Measurements from ENCODE around the gene MRPL1.
"Not testable (repeated sequence)": the region's sequence is repeated elsewhere in the genome, so short reads cannot be mapped to it uniquely, and the experiment has no call there.

MRPL1 gene

DNA sequence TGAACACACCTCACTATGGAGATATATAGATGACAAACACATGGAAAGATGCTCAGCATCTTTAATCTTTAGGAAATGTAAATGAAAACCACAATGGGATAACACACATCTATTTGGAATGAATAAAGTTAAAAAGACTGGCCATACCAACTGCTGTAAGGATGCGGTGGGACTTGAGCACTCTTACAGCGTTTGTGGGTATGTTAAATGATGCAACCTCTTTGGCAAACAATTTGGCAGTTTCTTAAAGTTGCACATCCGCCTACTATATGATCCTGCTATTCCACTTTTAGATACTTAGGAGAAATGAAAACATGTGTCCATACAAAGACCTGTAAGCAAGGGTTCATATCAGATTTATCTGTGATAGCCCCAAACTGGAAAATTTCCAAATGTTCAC, 50.7 kb downstream of the MRPL1 start:
- DNase-seq (ENCODE audit: low spot score), result no peak

DNA sequence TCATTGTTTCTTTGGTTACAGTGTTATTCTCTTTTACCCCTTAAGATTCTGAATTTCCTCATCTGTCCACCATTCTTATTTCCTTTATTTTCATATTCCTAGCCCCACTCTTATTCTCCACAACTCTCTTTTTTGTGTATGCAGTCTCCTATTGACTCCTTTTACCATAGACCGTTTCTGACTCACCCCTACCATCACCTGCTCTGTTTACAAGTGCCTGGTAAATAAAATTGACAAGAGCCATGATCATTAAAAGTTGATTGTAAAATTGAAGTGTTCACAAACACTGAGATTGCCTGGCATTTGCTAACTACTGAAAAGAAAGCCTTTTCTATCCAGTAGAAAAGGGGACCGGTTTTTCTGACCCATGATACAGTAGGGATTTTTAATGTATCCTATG, 54.4 kb downstream of the MRPL1 start:
- DNase-seq (ENCODE audit: low spot score), result no peak

DNA sequence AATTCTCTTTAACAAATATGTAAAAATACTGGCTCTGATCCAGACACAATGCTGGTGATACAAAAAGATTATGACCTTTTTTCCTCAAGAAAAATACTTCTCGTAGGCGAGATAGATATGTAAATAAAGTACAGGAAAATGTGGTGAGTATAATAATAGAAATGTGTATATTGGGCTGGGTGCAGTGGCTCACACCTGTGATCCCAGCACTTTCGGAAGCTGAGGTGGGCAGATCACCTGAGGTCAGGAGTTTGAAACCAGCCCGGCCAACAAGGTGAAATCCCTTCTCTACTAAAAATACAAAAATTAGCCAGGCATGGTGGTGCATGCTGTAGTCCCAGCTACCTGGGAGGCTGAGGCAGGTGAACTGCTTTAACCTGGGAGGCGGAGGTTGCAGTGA, 55.0 kb downstream of the MRPL1 start:
- DNase-seq (ENCODE audit: low spot score), result no peak

DNA sequence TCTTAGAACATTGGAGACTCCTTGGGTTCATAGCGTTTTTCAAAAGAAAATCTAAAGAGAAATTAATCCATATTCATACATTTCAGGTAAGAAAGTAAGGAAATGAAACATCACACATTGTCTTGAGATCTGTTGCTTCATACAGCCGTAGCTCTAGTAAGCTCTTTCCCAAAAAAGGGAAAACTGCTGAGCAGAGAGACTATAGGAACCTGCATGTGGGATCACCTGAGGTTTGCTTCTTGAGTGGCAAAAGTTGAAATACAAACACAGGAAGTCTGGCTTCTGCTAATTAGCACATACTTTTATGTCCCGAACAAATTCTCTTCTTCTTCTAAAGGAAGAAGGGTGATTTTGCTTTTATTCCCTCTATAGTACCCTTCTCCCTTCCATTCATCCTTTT, 57.7 kb downstream of the MRPL1 start:
- DNase-seq (ENCODE audit: low spot score), result no peak

DNA sequence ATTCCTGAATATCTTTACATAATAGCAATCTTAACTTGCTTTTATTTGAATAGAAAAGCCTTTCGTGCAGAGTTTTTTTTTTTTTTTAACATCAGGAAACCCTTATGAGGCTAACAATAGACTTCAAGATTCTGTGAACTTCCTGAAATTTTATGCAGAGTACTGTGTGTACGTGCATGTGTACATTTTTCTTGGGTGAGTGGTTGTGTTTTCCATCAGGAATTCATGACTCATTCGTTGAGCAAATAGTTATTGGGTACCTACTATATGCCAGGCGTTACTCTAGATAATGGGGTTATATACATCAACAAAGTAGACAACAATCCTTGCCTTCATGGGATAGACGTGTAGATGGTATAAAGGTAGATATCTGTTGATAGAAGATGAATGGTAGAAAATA, 59.1 kb downstream of the MRPL1 start:
- no peak for DNase-seq (ENCODE audit: low spot score)

GRCh38 chr4:77922158-77923094, 59.8 kb downstream of the MRPL1 start:
- no peak for DNase-seq (ENCODE audit: low spot score)

- DNase-seq (ENCODE audit: low spot score), result no peak
These were observed 65.6 kb downstream of the MRPL1 start for GRCh38 chr4:77927991-77928925.

- DNase-seq (ENCODE audit: low spot score), result no peak
These were observed 67.6 kb downstream of the MRPL1 start for GRCh38 chr4:77930154-77930639.

DNA sequence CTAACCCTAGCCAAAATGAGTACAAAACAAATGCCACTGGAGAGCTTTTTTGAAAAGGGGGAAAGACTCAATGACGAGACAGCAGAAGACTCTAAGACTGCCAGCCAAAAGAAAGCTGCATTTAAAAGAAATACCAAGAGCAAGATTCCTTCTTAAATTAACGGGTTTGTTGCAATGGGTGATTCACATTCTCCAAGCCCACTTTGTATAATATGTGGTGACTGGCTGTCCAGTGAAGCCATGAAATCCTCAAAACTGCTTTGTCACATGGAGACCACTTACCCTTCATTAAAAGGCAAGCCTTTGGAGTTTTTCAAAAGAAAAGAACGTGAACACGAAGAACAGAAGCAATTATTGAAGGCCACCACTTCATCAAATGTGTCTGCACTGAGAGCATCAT, 68.2 kb downstream of the MRPL1 start:
- no peak for DNase-seq (ENCODE audit: low spot score)

DNA sequence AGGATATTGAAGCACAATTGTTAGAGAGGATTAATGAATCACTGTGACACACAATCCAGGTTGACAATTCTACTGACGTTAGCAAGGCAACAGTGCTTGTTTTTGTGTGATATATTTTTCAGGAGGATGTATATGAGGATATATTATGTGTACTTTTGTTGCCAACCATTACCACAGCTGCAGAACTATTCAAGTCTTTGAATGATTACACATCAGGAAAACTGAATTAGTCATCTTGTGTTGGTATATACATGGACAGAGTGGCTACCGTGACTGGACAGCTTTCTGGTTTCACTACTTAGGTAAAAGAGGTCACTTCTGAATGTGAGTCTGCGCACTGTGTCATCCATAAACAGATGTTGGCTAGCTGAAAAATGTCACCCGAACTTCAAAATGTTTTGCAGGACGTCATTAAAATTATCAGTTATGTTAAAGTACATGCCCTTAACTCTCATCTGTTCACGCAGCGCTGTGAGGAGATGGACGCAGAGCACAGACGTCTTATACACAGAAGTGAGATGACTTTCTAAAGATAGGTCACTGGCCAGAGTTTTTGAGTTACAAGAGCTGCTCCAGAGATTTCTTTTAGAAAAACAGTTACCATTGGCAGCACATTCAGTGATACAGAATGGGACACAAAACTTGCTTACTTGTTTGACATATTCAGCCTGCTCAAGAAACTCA, 69.0 kb downstream of the MRPL1 start:
- DNase-seq (ENCODE audit: low spot score), result no peak

- DNase-seq (ENCODE audit: low spot score), result no peak
These were observed 75.9 kb downstream of the MRPL1 start for GRCh38 chr4:77938560-77938959.

GRCh38 chr4:77945929-77946328, 83.3 kb downstream of the MRPL1 start:
- not testable (repeated sequence) for DNase-seq (ENCODE audit: low spot score)

DNA sequence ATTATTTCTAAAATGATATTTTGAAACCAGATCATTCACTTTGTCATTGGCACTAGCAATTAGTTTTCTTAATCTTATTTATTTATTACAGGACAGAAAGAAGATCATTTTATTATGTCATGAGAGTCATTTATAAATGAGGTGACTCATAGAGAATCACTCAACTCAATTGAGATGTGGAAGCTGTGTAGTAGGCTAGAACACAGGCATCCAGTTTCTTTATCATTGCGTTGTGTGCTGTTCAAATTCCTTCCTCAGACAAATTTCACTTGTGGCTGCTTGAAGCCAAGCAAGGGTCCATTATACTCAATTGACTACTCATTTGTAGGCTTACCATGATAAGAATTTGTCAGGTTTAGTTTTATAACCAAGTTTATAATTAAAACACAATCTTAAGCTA, 87.6 kb downstream of the MRPL1 start:
- no peak for DNase-seq (ENCODE audit: low spot score)

DNA sequence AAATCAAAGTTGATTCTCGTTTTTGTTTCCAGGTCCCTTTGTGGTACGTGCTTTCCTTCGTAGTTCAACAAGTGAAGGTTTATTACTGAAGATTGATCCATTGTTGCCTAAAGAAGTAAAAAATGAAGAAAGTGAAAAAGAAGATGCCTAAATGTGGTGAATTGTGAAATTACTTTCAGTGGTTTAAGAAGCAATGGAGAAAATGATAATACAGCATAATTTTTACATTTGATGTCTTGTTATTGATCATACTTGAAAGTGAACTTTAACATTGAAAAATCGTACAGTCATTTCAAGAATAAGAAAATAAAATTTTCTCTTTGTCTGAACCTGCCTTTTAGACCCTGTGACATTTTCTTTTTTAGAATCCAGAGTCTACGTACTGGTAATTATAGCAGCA, 89.8 kb downstream of the MRPL1 start:
- DNase-seq (ENCODE audit: low spot score), result no peak

DNA sequence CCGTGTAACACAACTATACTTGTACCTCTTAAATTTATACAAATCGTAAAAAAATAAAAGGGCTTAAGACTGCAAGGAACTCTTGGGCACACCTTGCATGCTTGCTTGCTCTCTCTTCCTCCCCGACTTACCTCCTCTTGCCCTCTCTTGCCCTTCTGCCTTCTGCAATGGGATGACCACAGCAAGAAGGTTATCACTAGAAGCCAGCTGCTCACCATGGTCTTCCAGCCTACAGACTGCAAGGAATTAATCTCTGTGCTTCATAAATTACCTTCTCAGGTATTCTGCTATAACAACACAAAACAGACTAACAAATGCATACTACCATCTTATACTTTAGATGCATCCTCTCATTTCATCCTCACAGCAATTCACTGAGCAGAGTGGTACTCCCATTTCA, 92.1 kb downstream of the MRPL1 start:
- no peak for DNase-seq (ENCODE audit: low spot score)

GRCh38 chr4:77956917-77957316, 94.3 kb downstream of the MRPL1 start:
- no peak for DNase-seq (ENCODE audit: low spot score)

DNA sequence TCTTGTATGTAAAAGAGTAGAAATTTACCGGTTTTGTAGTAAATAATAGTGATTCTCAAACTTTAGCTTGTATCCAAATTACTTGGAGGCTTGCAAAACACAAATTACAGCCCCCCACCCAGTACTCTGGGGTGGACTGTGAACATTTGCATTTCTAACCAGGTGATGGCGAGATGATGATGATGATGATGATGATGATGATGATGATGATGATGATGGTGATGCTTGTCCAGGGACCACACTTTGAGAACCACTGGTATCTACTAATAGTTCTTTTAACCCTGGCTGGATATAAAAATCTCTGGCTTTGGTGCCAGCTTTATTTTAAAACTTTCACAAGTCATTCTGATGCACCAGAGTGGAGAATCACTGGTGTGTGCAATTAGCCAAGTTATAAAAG, 96.3 kb downstream of the MRPL1 start:
- DNase-seq (ENCODE audit: low spot score), result no peak

DNA sequence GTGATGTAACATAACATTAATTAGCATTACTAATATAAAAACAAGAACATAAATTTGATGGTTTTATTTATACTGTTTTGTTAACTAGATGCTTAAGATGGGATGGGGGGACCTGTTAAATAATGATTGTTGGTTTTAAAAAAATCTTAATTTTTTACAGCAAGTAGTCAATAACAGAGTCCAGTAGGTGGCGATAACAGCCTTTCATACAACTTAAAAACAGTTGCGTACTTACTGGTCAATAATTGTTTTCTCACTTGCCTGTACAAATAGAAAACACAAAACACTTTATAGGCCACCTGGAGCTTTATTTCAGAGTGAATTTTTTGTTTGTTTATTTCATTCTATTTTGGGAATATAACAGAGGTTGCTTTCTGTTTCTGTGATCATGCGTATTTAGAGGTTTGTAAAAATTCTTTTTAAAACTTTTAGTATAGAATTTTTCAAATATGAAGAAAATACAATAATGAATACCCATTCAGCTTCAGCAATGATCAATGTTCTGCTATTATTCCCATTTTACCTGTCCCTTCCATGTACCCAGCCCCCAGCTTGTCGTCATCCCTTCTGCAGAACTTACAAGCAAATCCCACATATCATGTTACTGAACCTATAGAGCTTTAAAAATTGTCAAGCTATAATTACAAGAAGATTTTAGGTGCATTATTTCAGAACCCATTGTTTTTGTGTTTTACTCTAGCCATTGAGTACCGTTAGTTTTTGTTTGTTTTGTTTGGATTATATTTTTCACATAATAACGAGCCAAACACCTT, 97.1 kb downstream of the MRPL1 start:
- peak; percentile 28 for DNase-seq (ENCODE audit: low spot score)

DNA sequence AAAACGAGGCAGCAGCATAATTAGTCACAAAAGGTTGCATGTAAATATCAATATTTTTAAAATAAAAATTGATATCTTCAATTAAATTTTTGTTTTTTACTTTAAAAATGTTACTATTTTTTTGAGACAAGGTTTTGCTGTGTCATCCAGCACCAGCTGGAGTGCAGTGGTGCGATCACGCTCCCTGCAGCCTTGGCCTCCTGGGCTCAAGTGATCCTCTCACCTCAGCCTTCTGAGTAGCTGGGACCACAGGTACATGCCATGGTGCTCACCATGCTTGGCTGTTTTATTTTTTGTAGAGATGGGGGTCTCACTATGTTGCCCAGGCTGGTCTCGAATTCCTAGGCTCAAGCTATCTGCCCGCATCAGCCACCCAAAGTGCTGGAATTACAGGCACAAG, 97.7 kb downstream of the MRPL1 start:
- no peak for DNase-seq (ENCODE audit: low spot score)

DNA sequence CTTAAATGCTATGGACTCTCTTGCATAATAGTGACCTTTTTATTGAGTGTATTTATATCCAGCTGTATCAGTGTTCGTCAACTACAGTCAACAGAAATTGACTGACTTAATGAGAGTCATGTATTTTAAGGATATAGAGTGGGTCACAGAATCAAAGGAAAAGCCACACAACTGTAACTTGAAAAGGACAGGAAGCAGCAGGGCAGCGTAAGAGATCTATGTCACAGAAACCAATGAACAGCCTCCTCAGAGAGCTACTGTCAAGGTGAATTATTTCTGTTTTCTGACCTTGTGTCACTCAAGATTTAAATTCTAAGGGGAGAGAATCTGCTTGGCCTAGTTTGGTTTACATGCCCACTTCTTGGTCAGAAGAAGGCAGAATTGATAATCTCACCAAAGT, 100.4 kb downstream of the MRPL1 start:
- no peak for DNase-seq (ENCODE audit: low spot score)

DNA sequence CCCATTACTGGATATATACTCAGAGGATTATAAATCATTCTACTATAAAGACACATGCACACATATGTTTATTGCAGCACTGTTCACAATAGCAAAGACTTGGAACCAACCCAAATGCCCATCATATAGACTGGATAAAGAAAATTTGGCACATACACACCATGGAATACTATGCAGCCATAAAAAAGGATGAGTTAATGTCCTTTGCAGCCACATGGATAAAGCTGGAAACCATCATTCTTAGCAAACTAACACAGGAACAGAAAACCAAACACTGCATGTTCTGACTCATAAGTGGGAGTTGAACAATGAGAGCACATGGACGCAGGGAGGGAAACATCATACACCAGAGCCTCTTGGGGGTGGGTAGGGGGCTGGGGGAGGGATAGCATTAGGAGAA, 111.0 kb downstream of the MRPL1 start:
- DNase-seq (ENCODE audit: low spot score), result not testable (repeated sequence)

Data from germinal center (tissue), 1 donor.